PC-3 (cell line): ENCODE measurements around the gene OR10A7. TPM values are rescaled to one million over a fixed set of nuclear protein-coding genes. Genes with fewer than 3 reads are reported as not detected.
"Not testable (repeated sequence)": the region's sequence is repeated elsewhere in the genome, so short reads cannot be mapped to it uniquely, and the experiment has no call there.

Experiments used
- ATAC-seq: fragments of 200-7000 bp; cut with Tn5 transposase; 2 replicates; pipeline ENCODE4 v1.9.1; 2020; ENCODE audit warnings: mild to moderate bottlenecking, moderate library complexity
- Bru-seq: library from RNA; stranded (reverse); fragments of 400-500 nt; gene quantifications from one replicate; lab custom pipeline; 2021; lab: Mats Ljungman, UMichigan
- BruChase-seq, 2 experiments: library from RNA; stranded (reverse); fragments of 400-500 nt; gene quantifications; one replicate each; lab custom pipeline; 2021; lab: Mats Ljungman, UMichigan
- BruUV-seq: library from RNA; stranded (reverse); fragments of 400-500 nt; replicated peaks from 2 replicates; lab custom pipeline; 2021; lab: Mats Ljungman, UMichigan
- CTCF ChIA-PET: fragments of 300-600 bp; sonication (Branson Sonifier 250); formaldehyde crosslinking; loops from one replicate; lab custom pipeline; 2022; ENCODE audit warnings: antibody characterized with exemption; lab: Charles Lee
- POLR2A ChIA-PET: fragments of 300-600 bp; sonication (Branson Sonifier 250); formaldehyde crosslinking; loops from one replicate; lab custom pipeline; 2022; ENCODE audit warnings: antibody characterized with exemption; ENCODE audit not compliant: unreplicated experiment; lab: Charles Lee
- DNase-seq: peaks from one replicate; pipeline ENCODE4 v3.0.0-alpha.2; 2015
- H2AFZ ChIP-seq: fragments of 300-600 bp; sonication (generic); 2 replicates; pipeline ENCODE4 v1.6.0; 2016; ENCODE audit warnings: antibody characterized with exemption, low read length
- H3F3A ChIP-seq: fragments of 300-600 bp; sonication (generic); one replicate; pipeline ENCODE4 v1.6.0; 2017; ENCODE audit warnings: antibody characterized with exemption, low read length, control low read depth, mild to moderate bottlenecking; ENCODE audit not compliant: unreplicated experiment
- H3K27ac ChIP-seq: fragments of 300-600 bp; sonication (generic); 2 replicates; pipeline ENCODE4 v1.5.1; 2016; ENCODE audit warnings: mild to moderate bottlenecking, low read length
- H3K27me3 ChIP-seq: fragments of 300-600 bp; sonication (generic); 2 replicates; pipeline ENCODE4 v1.6.1; 2016; ENCODE audit warnings: low read length, mixed read lengths
- H3K36me3 ChIP-seq: fragments of 300-600 bp; sonication (generic); 2 replicates; pipeline ENCODE4 v1.6.1; 2016; ENCODE audit warnings: low read depth, mixed run types, low read length, mixed read lengths
- H3K4me1 ChIP-seq: fragments of 300-600 bp; sonication (generic); 2 replicates; pipeline ENCODE4 v1.5.1; 2016; ENCODE audit warnings: low read length; ENCODE audit not compliant: insufficient read depth
- H3K4me2 ChIP-seq: fragments of 300-600 bp; sonication (generic); 2 replicates; pipeline ENCODE4 v1.6.0; 2016; ENCODE audit warnings: low read length
- H3K4me3 ChIP-seq: fragments of 300-600 bp; sonication (generic); 2 replicates; pipeline ENCODE4 v1.5.1; 2016; ENCODE audit warnings: mild to moderate bottlenecking, low read length, mixed read lengths
- H3K79me2 ChIP-seq: fragments of 300-600 bp; sonication (generic); 2 replicates; pipeline ENCODE4 v1.6.1; 2017; ENCODE audit warnings: low read length, mixed read lengths
- H3K9ac ChIP-seq: fragments of 300-600 bp; sonication (generic); 2 replicates; pipeline ENCODE4 v1.6.0; 2016; ENCODE audit warnings: mild to moderate bottlenecking, low read length
- H3K9me2 ChIP-seq: fragments of 300-600 bp; sonication (generic); replicated peaks from 2 replicates; pipeline ENCODE4 v1.6.1; 2016; ENCODE audit warnings: mixed run types, low read length, mixed read lengths
- H3K9me3 ChIP-seq: fragments of 300-600 bp; sonication (generic); 2 replicates; pipeline ENCODE4 v1.6.1; 2016; ENCODE audit warnings: low read length, mixed read lengths
- H4K20me1 ChIP-seq: fragments of 300-600 bp; sonication (generic); 2 replicates; pipeline ENCODE4 v1.6.1; 2016; ENCODE audit warnings: low read length, mixed read lengths
- CTCF ChIP-seq: fragments of 300-600 bp; sonication (generic); conservative IDR thresholded peaks from 2 replicates; pipeline ENCODE4 v1.5.1; 2017; ENCODE audit warnings: antibody characterized with exemption, low read depth, mild to moderate bottlenecking, low read length
- EZH2 ChIP-seq: fragments of 300-600 bp; sonication (generic); IDR thresholded peaks from one replicate; pipeline ENCODE4 v1.6.1; 2017; ENCODE audit warnings: antibody characterized with exemption, mild to moderate bottlenecking, low read length; ENCODE audit not compliant: unreplicated experiment
- EZH2phosphoT487 ChIP-seq: fragments of 300-600 bp; sonication (generic); IDR thresholded peaks from 2 replicates; pipeline ENCODE4 v1.6.1; 2018; ENCODE audit warnings: mild to moderate bottlenecking, antibody characterized with exemption, low read length, borderline replicate concordance
- intact Hi-C: fragments of 100-400 bp; cut with micrococcal nuclease; formaldehyde crosslinking; loops from 2 replicates; pipeline ENCODE4 v1.9.0; 2023
- long read RNA-seq: library from polyadenylated mRNA; unstranded; transcript quantifications from one replicate; pipeline ENCODE4 v2.0.0, GENCODE V29; 2021; ENCODE audit not compliant: unreplicated experiment
- total RNA-seq: library from RNA; depleted of rRNA; stranded (reverse); fragments of >200 nt; gene quantifications from 2 replicates; pipeline ENCODE4 v1.2.3, GENCODE V29; 2014; rRNA removed

The OR10A7 gene
- total RNA-seq (not detected in 2 replicates), Bru-seq, nascent RNA (not detected), BruChase-seq, experiment 1, labeled RNA remaining after a 6-hour chase (not detected), BruChase-seq, experiment 2, labeled RNA remaining after a 2-hour chase (not detected)
- long read RNA-seq = 0 reads

- H3K9me3 ChIP-seq = no peaks in the 10 kb centered on the region
- BruUV-seq = no TSS peak
- no peak within 1 kb of the TSS for H3K9ac ChIP-seq
- H3F3A ChIP-seq = no peaks in the 10 kb centered on the region
- H3K27me3 ChIP-seq = peaks cover 28% of the 10 kb centered on the region
- ChIA-PET CTCF (no interaction called here), POLR2A (no interaction called here)
- H3K4me1 ChIP-seq = no peaks in the 10 kb centered on the region
- H3K79me2 ChIP-seq = no peaks in the 10 kb centered on the region
- no peak within 1 kb of the TSS for H3K4me3 ChIP-seq
- no peak for ATAC-seq
- TF ChIP-seq CTCF = no peak
- no peak for TF ChIP-seq EZH2
- TF ChIP-seq EZH2phosphoT487 = no peak
- no peaks in the 10 kb centered on the region for H3K36me3 ChIP-seq
- no peaks in the 10 kb centered on the region for H4K20me1 ChIP-seq
- intact Hi-C loops = no loop called here
- H3K9me2 ChIP-seq = no peaks in the 10 kb centered on the region
- DNase-seq = no peak
- H3K4me2 ChIP-seq = no peak within 1 kb of the TSS
- H2AFZ ChIP-seq = no peak within 1 kb of the TSS
- H3K27ac ChIP-seq = no peak within 1 kb of the TSS
These were observed at the start of gene OR10A7 for GRCh38 chr12:55220725-55221124. Gene OR10A7 (plus strand): TSS chr12:55221025. CDS start chr12:55221025, 0 bp downstream.

- ChIA-PET POLR2A (no interaction called here), CTCF (no interaction called here)
- Histone ChIP-seq H2AFZ (no peak overlapping the region), H4K20me1 (no peaks in the 10 kb centered on the region), H3F3A (no peaks in the 10 kb centered on the region), H3K27me3 (peaks cover 22% of the 10 kb centered on the region), H3K4me2 (no peak overlapping the region), H3K4me1 (no peaks in the 10 kb centered on the region), H3K9ac (no peak overlapping the region), H3K27ac (no peak overlapping the region), H3K79me2 (no peaks in the 10 kb centered on the region), H3K36me3 (no peaks in the 10 kb centered on the region), H3K4me3 (no peak overlapping the region), H3K9me3 (no peaks in the 10 kb centered on the region), H3K9me2 (no peaks in the 10 kb centered on the region)
- BruUV-seq = no TSS peak
- intact Hi-C loops = no loop called here
- no peak for ATAC-seq
- TF ChIP-seq CTCF = no peak
- TF ChIP-seq EZH2 = no peak
- TF ChIP-seq EZH2phosphoT487 = no peak
- no peak for DNase-seq
These were observed 49.4 kb upstream of the OR10A7 start for GRCh38 chr12:55171445-55171844.

DNA sequence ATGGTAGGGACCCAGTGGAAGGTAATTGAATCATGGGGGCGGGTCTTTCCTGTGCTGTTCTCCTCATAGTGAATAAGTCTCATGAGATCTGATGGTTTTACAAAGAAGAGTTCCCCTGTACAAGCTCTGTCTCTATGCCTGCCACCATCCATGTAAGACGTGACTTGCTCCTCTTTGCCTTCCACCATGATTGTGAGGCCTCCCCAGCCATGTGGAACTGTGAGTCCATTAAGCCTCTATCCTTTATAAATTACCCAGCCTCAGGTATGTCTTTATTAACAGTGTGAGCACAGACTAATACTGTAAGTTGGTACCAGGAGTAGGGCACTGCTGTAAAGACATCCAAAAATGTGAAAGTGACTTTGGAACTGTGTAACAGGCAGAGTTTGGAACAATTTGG, 49.0 kb upstream of the OR10A7 start:
- DNase-seq, intact Hi-C loops, H3K9me2 ChIP-seq, H3K4me3 ChIP-seq, H3K9ac ChIP-seq, H3K36me3 ChIP-seq, ATAC-seq, H3K79me2 ChIP-seq, H3K27ac ChIP-seq, H3K4me1 ChIP-seq, H2AFZ ChIP-seq, H3K9me3 ChIP-seq, CTCF ChIA-PET, H3K4me2 ChIP-seq, BruUV-seq, H4K20me1 ChIP-seq, H3F3A ChIP-seq, POLR2A ChIA-PET: not testable (repeated sequence)
- peaks cover 26% of the 10 kb centered on the region for H3K27me3 ChIP-seq
